Subcutaneous abdominal adipose tissue (tissue), 5 donors: ENCODE results near the gene PITPNB.

Source experiments
- H3K27ac ChIP-seq: one replicate; pipeline ENCODE4 v1.7.0; 2013; ENCODE audit warnings: low read depth, mild to moderate bottlenecking, inconsistent platforms, low read length, moderate library complexity
- H3K27me3 ChIP-seq, 5 donors: one replicate each; pipeline ENCODE4 v1.7.0; 2013; ENCODE audit warnings: low read length in 5 of 5, inconsistent platforms in 1 of 5; ENCODE audit not compliant: control insufficient read depth in 5 of 5, insufficient read depth in 4 of 5
- H3K36me3 ChIP-seq, 5 donors: one replicate each; pipeline ENCODE4 v1.7.0; 2013; ENCODE audit warnings: low read length in 5 of 5; ENCODE audit not compliant: control insufficient read depth in 5 of 5, insufficient read depth in 5 of 5
- H3K4me1 ChIP-seq, 5 donors: one replicate each; pipeline ENCODE4 v1.7.0; 2013; ENCODE audit warnings: low read length in 5 of 5, mild to moderate bottlenecking in 3 of 5, moderate library complexity in 1 of 5; ENCODE audit not compliant: control insufficient read depth in 5 of 5, insufficient read depth in 5 of 5
- H3K4me3 ChIP-seq, 5 donors: one replicate each; pipeline ENCODE4 v1.7.0; 2013; ENCODE audit warnings: low read length in 5 of 5, low read depth in 1 of 5
- H3K9ac ChIP-seq, 5 donors: one replicate each; pipeline ENCODE4 v1.7.0; 2013; ENCODE audit warnings: low read length in 5 of 5, mild to moderate bottlenecking in 4 of 5, moderate library complexity in 3 of 5
- H3K9me3 ChIP-seq, 5 donors: one replicate each; pipeline ENCODE4 v1.7.0; 2013; ENCODE audit warnings: low read length in 5 of 5; ENCODE audit not compliant: control insufficient read depth in 5 of 5
- donor health status: healthy.
- donor health status: healthy.
- donor health status: healthy.
- donor health status: healthy.
- donor health status: healthy.

PITPNB gene

GRCh38 chr22:27919942-27920755 lies 1.1 kb upstream of the PITPNB start:
- Histone ChIP-seq H3K27me3 (no peaks in the 10 kb centered on the region), H3K9ac (peak overlapping the region; percentile 95 to 99 (median 96)), H3K9me3 (no peaks in the 10 kb centered on the region), H3K27ac (peak overlapping the region; percentile 100), H3K4me3 (peak overlapping the region; percentile 68 to 92 (median 82)), H3K4me1 (peaks cover 3 to 27% (median 24%) of the 10 kb centered on the region in 5 donors), H3K36me3 (peaks cover 0 to 4% (median 2%) of the 10 kb centered on the region in 5 donors)

GRCh38 chr22:27918341-27919221 lies 475 bp downstream of the PITPNB start:
- no peaks in the 10 kb centered on the region for H3K36me3 ChIP-seq
- H3K4me3 ChIP-seq = peak overlapping the region; percentile 82 to 92 (median 89)
- peak overlapping the region; percentile 49 to 90 (median 88) for H3K9ac ChIP-seq
- H3K27me3 ChIP-seq = no peaks in the 10 kb centered on the region
- H3K27ac ChIP-seq = peak overlapping the region; percentile 93
- H3K9me3 ChIP-seq = no peaks in the 10 kb centered on the region
- peaks cover 3 to 30% (median 28%) of the 10 kb centered on the region in 5 donors for H3K4me1 ChIP-seq

DNA sequence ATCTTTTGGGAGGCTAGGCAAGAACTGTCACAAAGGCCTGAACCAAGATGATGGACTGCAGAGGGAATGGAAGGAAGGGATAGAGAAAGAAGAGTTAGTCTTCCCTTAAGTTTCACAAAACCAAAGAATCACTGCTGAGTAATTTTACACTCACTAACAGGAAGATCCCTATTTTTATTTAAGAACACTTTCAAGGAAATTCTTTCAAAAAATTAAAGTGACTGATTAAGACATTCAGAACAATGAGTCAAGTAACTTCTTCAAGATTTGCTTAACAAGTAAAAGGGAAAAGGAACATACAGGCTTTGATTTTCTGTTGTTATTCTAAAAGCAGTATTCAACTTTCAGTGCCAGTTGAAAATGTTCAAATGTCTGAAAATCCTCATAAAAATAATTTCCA lies 3.1 kb downstream of the PITPNB start:
- H3K4me1 ChIP-seq = peaks cover 3 to 43% (median 39%) of the 10 kb centered on the region in 5 donors
- no peak overlapping the region for H3K4me3 ChIP-seq
- H3K27ac ChIP-seq = no peak overlapping the region
- no peak overlapping the region for H3K9ac ChIP-seq
- H3K27me3 ChIP-seq = no peaks in the 10 kb centered on the region
- peaks cover 0 to under 1% (median 0%) of the 10 kb centered on the region in 5 donors for H3K36me3 ChIP-seq
- no peaks in the 10 kb centered on the region for H3K9me3 ChIP-seq

GRCh38 chr22:27913162-27913741 lies 5.8 kb downstream of the PITPNB start:
- peaks cover 3 to 45% (median 28%) of the 10 kb centered on the region in 5 donors for H3K4me1 ChIP-seq

DNA sequence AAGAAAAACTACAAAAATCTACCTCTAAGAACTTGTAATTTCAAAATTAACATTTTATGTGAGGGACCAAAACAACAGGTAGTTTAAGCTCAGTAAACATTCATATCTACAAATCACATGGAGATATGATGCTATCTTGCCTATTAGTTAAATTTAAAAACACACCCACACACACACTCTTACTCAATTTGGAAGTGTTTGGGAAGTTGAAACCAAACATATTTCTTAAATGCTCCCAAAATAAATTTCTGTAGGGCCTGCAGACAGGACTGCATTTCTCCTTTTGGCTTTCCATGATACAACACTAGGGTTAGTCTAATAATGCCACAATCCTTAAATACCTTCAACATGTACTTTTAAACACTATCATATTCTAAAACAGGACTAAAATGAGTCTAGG lies 7.0 kb downstream of the PITPNB start:
- Histone ChIP-seq H3K4me1 (peaks cover 0 to 33% (median 18%) of the 10 kb centered on the region in 5 donors), H3K27me3 (no peaks in the 10 kb centered on the region), H3K9me3 (no peaks in the 10 kb centered on the region), H3K36me3 (peaks cover 11 to 22% (median 12%) of the 10 kb centered on the region in 5 donors), H3K4me3 (no peak overlapping the region), H3K9ac (no peak overlapping the region), H3K27ac (no peak overlapping the region)

More at GRCh38 chr22:27913162-27913741, 5.8 kb downstream of the PITPNB start:
- no peaks in the 10 kb centered on the region for H3K9me3 ChIP-seq
- H3K4me3 ChIP-seq = no peak overlapping the region
- peaks cover 4 to 15% (median 12%) of the 10 kb centered on the region in 5 donors for H3K36me3 ChIP-seq
- H3K27me3 ChIP-seq = no peaks in the 10 kb centered on the region
- peak overlapping the region in 1 of 5 donors; percentile 5 for H3K9ac ChIP-seq
- H3K27ac ChIP-seq = no peak overlapping the region

DNA sequence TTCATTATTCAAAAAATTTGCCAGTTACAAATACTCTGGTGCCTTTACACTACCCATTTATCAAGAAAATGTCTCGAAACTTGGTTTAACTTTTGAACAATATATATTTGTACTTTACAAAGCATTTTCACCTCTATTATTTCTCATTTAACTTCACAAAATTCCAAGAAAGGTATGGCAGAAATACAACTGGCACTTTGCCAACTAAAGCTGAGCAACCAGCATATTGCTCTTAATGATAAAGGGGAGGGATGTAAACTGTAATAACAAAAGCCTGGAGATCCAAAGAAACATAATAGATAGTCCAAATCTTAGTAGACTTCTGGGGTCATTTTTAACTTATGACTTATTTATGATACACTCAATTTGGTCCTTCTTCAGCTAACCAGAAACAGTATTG lies 7.7 kb downstream of the PITPNB start:
- Histone ChIP-seq H3K27ac (no peak overlapping the region), H3K9me3 (no peaks in the 10 kb centered on the region), H3K9ac (no peak overlapping the region), H3K27me3 (no peaks in the 10 kb centered on the region), H3K4me3 (no peak overlapping the region), H3K4me1 (peaks cover 0 to 31% (median 17%) of the 10 kb centered on the region in 5 donors), H3K36me3 (peaks cover 12 to 27% (median 15%) of the 10 kb centered on the region in 5 donors)

- Histone ChIP-seq H3K36me3 (peaks cover 15 to 37% (median 18%) of the 10 kb centered on the region in 5 donors), H3K9me3 (no peaks in the 10 kb centered on the region), H3K9ac (no peak overlapping the region), H3K27me3 (no peaks in the 10 kb centered on the region), H3K4me3 (no peak overlapping the region), H3K4me1 (peaks cover 0 to 27% (median 5%) of the 10 kb centered on the region in 5 donors), H3K27ac (peak overlapping the region; percentile 9)
Observed at GRCh38 chr22:27906241-27906640, 12.8 kb downstream of the PITPNB start.

- Histone ChIP-seq H3K4me1 (peaks cover 0 to 27% (median 5%) of the 10 kb centered on the region in 5 donors), H3K9me3 (no peaks in the 10 kb centered on the region), H3K36me3 (peaks cover 15 to 38% (median 18%) of the 10 kb centered on the region in 5 donors), H3K27me3 (no peaks in the 10 kb centered on the region), H3K4me3 (no peak overlapping the region), H3K27ac (peak overlapping the region; percentile 20), H3K9ac (no peak overlapping the region)
Observed at GRCh38 chr22:27905653-27906052, 13.4 kb downstream of the PITPNB start.

DNA sequence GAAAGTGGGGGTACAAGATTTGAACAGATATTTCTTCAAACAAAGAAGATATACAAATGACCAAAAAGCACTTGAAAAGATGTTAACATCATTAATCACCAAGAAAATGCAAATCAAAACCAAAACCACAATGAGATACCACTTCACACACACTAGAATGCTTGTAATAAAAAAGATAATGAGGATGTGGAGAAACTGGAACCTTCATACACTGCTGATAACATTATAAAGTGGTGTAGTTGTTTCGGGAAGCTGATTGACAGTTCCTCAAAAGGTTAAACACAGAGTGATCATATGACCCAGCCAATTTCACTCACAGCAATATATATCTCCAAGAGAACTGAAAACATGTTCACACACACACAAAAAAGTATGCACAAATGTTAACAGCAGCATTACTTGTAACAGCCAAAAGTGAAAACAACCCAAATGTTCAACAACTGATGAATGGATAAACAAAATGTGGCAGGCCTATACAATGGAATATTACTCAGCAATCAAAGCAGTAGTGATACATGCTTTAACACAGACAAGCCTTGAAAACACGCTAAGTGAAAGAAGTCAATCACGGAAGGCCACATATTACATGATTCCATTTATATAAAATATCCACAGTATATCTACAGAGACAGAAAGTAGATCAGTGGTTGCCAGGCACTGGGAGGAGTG lies 15.1 kb downstream of the PITPNB start:
- no peaks in the 10 kb centered on the region for H3K27me3 ChIP-seq
- H3K4me3 ChIP-seq = no peak overlapping the region
- peak overlapping the region; percentile 2 for H3K27ac ChIP-seq
- no peaks in the 10 kb centered on the region for H3K9me3 ChIP-seq
- H3K36me3 ChIP-seq = peaks cover 6 to 31% (median 16%) of the 10 kb centered on the region in 5 donors
- no peak overlapping the region for H3K9ac ChIP-seq
- H3K4me1 ChIP-seq = peaks cover 0 to 21% (median 5%) of the 10 kb centered on the region in 5 donors
